Nephron (organoid): Measurements from ENCODE around the gene DNTTIP2.

ENCODE experiments used
- H3K27ac Mint-ChIP-seq, 3 experiments: 2 replicates each; pipeline ENCODE4 v1.8.0; 2020; ENCODE audit warnings: mixed read lengths in 3 of 3, mild to moderate bottlenecking in 2 of 3, moderate library complexity in 1 of 3
- H3K27me3 Mint-ChIP-seq: 2 replicates; pipeline ENCODE4 v1.8.0; 2021; ENCODE audit warnings: low read depth, mild to moderate bottlenecking, moderate library complexity, mixed read lengths
- H3K36me3 Mint-ChIP-seq: 2 replicates; pipeline ENCODE4 v1.8.0; 2020; ENCODE audit warnings: low read depth, mixed read lengths
- H3K4me1 Mint-ChIP-seq: 2 replicates; pipeline ENCODE4 v1.8.0; 2020; ENCODE audit warnings: mixed read lengths
- H3K4me3 Mint-ChIP-seq, 3 experiments: 2 replicates each; pipeline ENCODE4 v1.8.0; 2020; ENCODE audit warnings: mild to moderate bottlenecking in 3 of 3, mixed read lengths in 3 of 3, moderate library complexity in 2 of 3
- H3K9me3 Mint-ChIP-seq: 2 replicates; pipeline ENCODE4 v1.8.0; 2020; ENCODE audit warnings: mixed read lengths
- CTCF ChIP-seq, 3 experiments: fragments of 200-600 bp; sonication (generic); IDR thresholded peaks; one replicate each; pipeline ENCODE4 v1.5.0; 2021; ENCODE audit warnings: antibody characterized with exemption in 3 of 3; ENCODE audit not compliant: unreplicated experiment in 3 of 3

The DNTTIP2 gene

DNA sequence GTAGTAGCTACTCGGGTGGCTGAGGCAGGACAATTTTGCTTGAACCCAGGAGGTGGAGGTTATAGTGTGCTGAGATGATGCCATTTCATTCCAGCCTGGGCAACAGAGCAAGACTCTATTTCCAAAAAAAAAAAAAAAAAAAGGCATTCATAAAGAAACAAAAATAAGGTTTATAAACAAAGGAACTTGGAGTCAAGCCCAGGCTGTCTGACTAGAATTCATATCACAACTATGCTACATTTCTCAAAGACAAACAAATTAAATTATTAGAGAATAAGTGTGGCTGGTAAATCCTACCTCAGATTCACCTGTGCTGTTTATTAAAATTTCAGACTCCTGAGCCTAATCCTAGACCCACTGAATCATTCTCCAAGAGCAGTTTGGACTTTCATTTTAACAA lies 26.0 kb upstream of the DNTTIP2 start:
- no peak for TF ChIP-seq CTCF (IDR thresholded peaks at IDR 0.05; ENCODE audit: unreplicated experiment in 3 of 3)
- Mint-ChIP-seq H3K9me3 (peaks cover 3% of the 10 kb centered on the region), H3K4me3 (no peak overlapping the region)

DNA sequence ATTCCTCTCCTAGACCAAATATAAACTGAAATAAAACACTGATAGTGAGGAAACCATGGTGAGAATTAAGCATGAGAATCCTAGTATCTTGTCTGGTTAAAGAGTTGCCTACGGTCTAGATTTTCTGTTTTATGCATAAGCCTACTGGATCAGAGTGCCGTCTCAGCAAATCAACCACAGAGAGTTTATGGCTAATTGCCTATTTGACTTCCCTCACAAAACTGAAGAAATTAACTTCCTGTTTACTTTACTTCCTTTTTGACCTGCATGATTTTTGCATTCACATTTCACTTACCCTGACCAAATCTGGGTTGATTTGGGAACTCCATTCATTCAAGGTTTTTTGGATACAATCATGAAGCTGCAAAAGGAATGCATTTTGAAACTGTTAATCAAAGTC lies 25.2 kb upstream of the DNTTIP2 start:
- Mint-ChIP-seq H3K9me3 (no peaks in the 10 kb centered on the region), H3K27ac (peak overlapping the region in 2 of 3 experiments; percentile 48 to 74), H3K4me3 (no peak overlapping the region), H3K4me1 (peaks cover 13% of the 10 kb centered on the region), H3K27me3 (peaks cover 4% of the 10 kb centered on the region), H3K36me3 (peaks cover 4% of the 10 kb centered on the region)
- no peak for TF ChIP-seq CTCF (IDR thresholded peaks at IDR 0.05; ENCODE audit: unreplicated experiment in 3 of 3)

More for the DNA sequence above, 26.0 kb upstream of the DNTTIP2 start:
- H3K36me3 Mint-ChIP-seq: peaks cover 4% of the 10 kb centered on the region
- no peak overlapping the region for H3K27ac Mint-ChIP-seq
- H3K4me1 Mint-ChIP-seq: peaks cover 13% of the 10 kb centered on the region
- H3K27me3 Mint-ChIP-seq: peaks cover 4% of the 10 kb centered on the region

- peaks cover 4% of the 10 kb centered on the region for H3K36me3 Mint-ChIP-seq
- TF ChIP-seq CTCF (IDR thresholded peaks at IDR 0.05; ENCODE audit: unreplicated experiment in 3 of 3): no peak
- H3K9me3 Mint-ChIP-seq: no peaks in the 10 kb centered on the region
- peaks cover 3% of the 10 kb centered on the region for H3K4me1 Mint-ChIP-seq
- H3K27me3 Mint-ChIP-seq: no peaks in the 10 kb centered on the region
- H3K27ac Mint-ChIP-seq: no peak overlapping the region
- H3K4me3 Mint-ChIP-seq: no peak overlapping the region
These were observed 21.9 kb upstream of the DNTTIP2 start for GRCh38 chr1:93900723-93901504.

GRCh38 chr1:93899543-93900207 lies 20.7 kb upstream of the DNTTIP2 start:
- Mint-ChIP-seq H3K4me3 (no peak overlapping the region), H3K27ac (no peak overlapping the region), H3K9me3 (no peaks in the 10 kb centered on the region), H3K4me1 (no peaks in the 10 kb centered on the region), H3K27me3 (no peaks in the 10 kb centered on the region), H3K36me3 (peaks cover 4% of the 10 kb centered on the region)
- TF ChIP-seq CTCF (IDR thresholded peaks at IDR 0.05; ENCODE audit: unreplicated experiment in 3 of 3): no peak

DNA sequence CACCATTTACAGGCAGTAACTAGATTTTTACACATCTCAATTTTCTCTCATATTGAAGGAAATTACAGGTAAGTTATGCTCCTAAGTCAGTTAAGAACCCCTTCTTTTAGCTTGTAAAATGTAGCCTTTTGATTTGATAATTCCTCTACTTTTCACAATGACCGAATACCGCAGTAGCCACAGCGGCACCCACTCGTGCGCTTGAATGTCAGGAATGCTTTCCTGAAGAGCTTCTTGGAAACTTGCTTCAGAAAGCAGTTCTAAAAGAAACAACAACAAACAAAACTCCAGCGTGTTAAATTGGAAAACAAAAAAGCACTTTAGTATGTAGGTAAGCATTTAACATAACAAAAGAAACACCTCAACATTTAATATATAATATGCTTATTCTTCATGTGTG lies 9.9 kb upstream of the DNTTIP2 start:
- H3K36me3 Mint-ChIP-seq: peaks cover 3% of the 10 kb centered on the region
- TF ChIP-seq CTCF (IDR thresholded peaks at IDR 0.05; ENCODE audit: unreplicated experiment in 3 of 3): no peak
- no peaks in the 10 kb centered on the region for H3K9me3 Mint-ChIP-seq
- peak overlapping the region in 1 of 3 experiments; percentile 61 for H3K27ac Mint-ChIP-seq
- H3K27me3 Mint-ChIP-seq: no peaks in the 10 kb centered on the region
- no peak overlapping the region for H3K4me3 Mint-ChIP-seq
- H3K4me1 Mint-ChIP-seq: peaks cover 4% of the 10 kb centered on the region
